ENCODE measurements around the gene BBS5.

BBS5 gene

GRCh38 chr2:169480079-169480465 lies 778 bp downstream of the BBS5 start:
- Histone ChIP-seq H3K36me3 (ENCODE audit: control insufficient read depth in 5 of 5, insufficient read depth in 5 of 5, low read length in 5 of 5) (peaks cover 5 to 25% (median 16%) of the 10 kb centered on the region in 5 donors), H3K9me3 (ENCODE audit: control insufficient read depth in 5 of 5, low read length in 5 of 5) (no peaks in the 10 kb centered on the region), H3K27ac (ENCODE audit: low read depth, low read length) (peak overlapping the region; percentile 47), H3K9ac (ENCODE audit: low read length in 5 of 5) (peak overlapping the region; percentile 16 to 94 (median 83)), H3K27me3 (ENCODE audit: control insufficient read depth in 5 of 5, insufficient read depth in 4 of 5, low read length in 5 of 5) (no peaks in the 10 kb centered on the region), H3K4me3 (ENCODE audit: low read depth in 1 of 5, low read length in 5 of 5) (peak overlapping the region; percentile 85 to 94 (median 93)), H3K4me1 (ENCODE audit: control insufficient read depth in 5 of 5, insufficient read depth in 5 of 5, low read length in 5 of 5) (peaks cover 6 to 27% (median 23%) of the 10 kb centered on the region in 5 donors)

DNA sequence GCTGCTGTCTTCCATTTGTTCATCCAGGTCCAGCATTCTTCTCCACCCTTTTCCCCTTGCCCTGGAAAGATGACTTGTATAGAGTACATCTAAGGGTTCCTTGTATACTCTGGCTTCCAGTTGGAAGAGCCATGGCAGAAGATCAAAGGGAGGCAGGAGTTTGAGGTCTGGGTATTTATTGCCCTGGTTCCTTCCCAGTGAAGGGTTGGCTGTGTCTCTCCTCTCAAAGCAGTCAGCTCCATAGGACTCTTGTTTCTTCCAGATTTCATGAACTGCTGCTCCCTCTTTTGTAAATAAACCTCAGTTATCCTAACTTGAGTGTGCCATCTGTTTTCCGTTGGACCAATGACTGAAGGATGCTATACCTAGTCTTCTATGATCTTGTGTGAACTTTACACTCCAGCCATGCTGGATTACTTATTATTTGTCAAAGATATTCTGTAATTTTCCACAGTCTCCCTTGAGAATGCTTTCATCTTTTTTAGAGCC lies 6.4 kb downstream of the BBS5 start:
- H3K9me3 ChIP-seq (ENCODE audit: control insufficient read depth in 5 of 5, low read length in 5 of 5), result no peaks in the 10 kb centered on the region
- no peak overlapping the region for H3K27ac ChIP-seq (ENCODE audit: low read depth, low read length)
- no peak overlapping the region for H3K4me3 ChIP-seq (ENCODE audit: low read depth in 1 of 5, low read length in 5 of 5)
- no peaks in the 10 kb centered on the region for H3K27me3 ChIP-seq (ENCODE audit: control insufficient read depth in 5 of 5, insufficient read depth in 4 of 5, low read length in 5 of 5)
- peaks cover 7 to 44% (median 33%) of the 10 kb centered on the region in 5 donors for H3K36me3 ChIP-seq (ENCODE audit: control insufficient read depth in 5 of 5, insufficient read depth in 5 of 5, low read length in 5 of 5)
- no peak overlapping the region for H3K9ac ChIP-seq (ENCODE audit: low read length in 5 of 5)
- H3K4me1 ChIP-seq (ENCODE audit: control insufficient read depth in 5 of 5, insufficient read depth in 5 of 5, low read length in 5 of 5), result no peaks in the 10 kb centered on the region

- no peaks in the 10 kb centered on the region for H3K27me3 ChIP-seq (ENCODE audit: control insufficient read depth in 5 of 5, insufficient read depth in 4 of 5, low read length in 5 of 5)
- H3K9ac ChIP-seq (ENCODE audit: low read length in 5 of 5), result no peak overlapping the region
- H3K4me1 ChIP-seq (ENCODE audit: control insufficient read depth in 5 of 5, insufficient read depth in 5 of 5, low read length in 5 of 5), result no peaks in the 10 kb centered on the region
- no peaks in the 10 kb centered on the region for H3K9me3 ChIP-seq (ENCODE audit: control insufficient read depth in 5 of 5, low read length in 5 of 5)
- no peak overlapping the region for H3K4me3 ChIP-seq (ENCODE audit: low read depth in 1 of 5, low read length in 5 of 5)
- peaks cover 7 to 47% (median 33%) of the 10 kb centered on the region in 5 donors for H3K36me3 ChIP-seq (ENCODE audit: control insufficient read depth in 5 of 5, insufficient read depth in 5 of 5, low read length in 5 of 5)
- H3K27ac ChIP-seq (ENCODE audit: low read depth, low read length), result no peak overlapping the region
These were observed 7.2 kb downstream of the BBS5 start for GRCh38 chr2:169486487-169486886.

- Histone ChIP-seq H3K27ac (ENCODE audit: low read depth, low read length) (no peak overlapping the region), H3K9me3 (ENCODE audit: control insufficient read depth in 5 of 5, low read length in 5 of 5) (no peaks in the 10 kb centered on the region), H3K9ac (ENCODE audit: low read length in 5 of 5) (no peak overlapping the region), H3K4me1 (ENCODE audit: control insufficient read depth in 5 of 5, insufficient read depth in 5 of 5, low read length in 5 of 5) (no peaks in the 10 kb centered on the region), H3K4me3 (ENCODE audit: low read depth in 1 of 5, low read length in 5 of 5) (no peak overlapping the region), H3K27me3 (ENCODE audit: control insufficient read depth in 5 of 5, insufficient read depth in 4 of 5, low read length in 5 of 5) (no peaks in the 10 kb centered on the region), H3K36me3 (ENCODE audit: control insufficient read depth in 5 of 5, insufficient read depth in 5 of 5, low read length in 5 of 5) (peaks cover 4 to 28% (median 21%) of the 10 kb centered on the region in 5 donors)
These were observed 11.5 kb downstream of the BBS5 start for GRCh38 chr2:169490834-169491233.

- Histone ChIP-seq H3K4me3 (ENCODE audit: low read depth in 1 of 5, low read length in 5 of 5) (no peak overlapping the region), H3K9me3 (ENCODE audit: control insufficient read depth in 5 of 5, low read length in 5 of 5) (no peaks in the 10 kb centered on the region), H3K27me3 (ENCODE audit: control insufficient read depth in 5 of 5, insufficient read depth in 4 of 5, low read length in 5 of 5) (no peaks in the 10 kb centered on the region), H3K27ac (ENCODE audit: low read depth, low read length) (no peak overlapping the region), H3K4me1 (ENCODE audit: control insufficient read depth in 5 of 5, insufficient read depth in 5 of 5, low read length in 5 of 5) (no peaks in the 10 kb centered on the region), H3K36me3 (ENCODE audit: control insufficient read depth in 5 of 5, insufficient read depth in 5 of 5, low read length in 5 of 5) (peaks cover 4 to 25% (median 20%) of the 10 kb centered on the region in 5 donors), H3K9ac (ENCODE audit: low read length in 5 of 5) (no peak overlapping the region)
These were observed 12.1 kb downstream of the BBS5 start for GRCh38 chr2:169491378-169491777.

- H3K4me1 ChIP-seq (ENCODE audit: control insufficient read depth in 5 of 5, insufficient read depth in 5 of 5, low read length in 5 of 5), result no peaks in the 10 kb centered on the region
- no peak overlapping the region for H3K4me3 ChIP-seq (ENCODE audit: low read depth in 1 of 5, low read length in 5 of 5)
- no peak overlapping the region for H3K9ac ChIP-seq (ENCODE audit: low read length in 5 of 5)
- no peak overlapping the region for H3K27ac ChIP-seq (ENCODE audit: low read depth, low read length)
- H3K36me3 ChIP-seq (ENCODE audit: control insufficient read depth in 5 of 5, insufficient read depth in 5 of 5, low read length in 5 of 5), result peaks cover 4 to 23% (median 20%) of the 10 kb centered on the region in 5 donors
- no peaks in the 10 kb centered on the region for H3K27me3 ChIP-seq (ENCODE audit: control insufficient read depth in 5 of 5, insufficient read depth in 4 of 5, low read length in 5 of 5)
- H3K9me3 ChIP-seq (ENCODE audit: control insufficient read depth in 5 of 5, low read length in 5 of 5), result no peaks in the 10 kb centered on the region
These were observed 14.1 kb downstream of the BBS5 start for GRCh38 chr2:169493360-169493759.

GRCh38 chr2:169495310-169495928 lies 16.1 kb downstream of the BBS5 start:
- no peaks in the 10 kb centered on the region for H3K9me3 ChIP-seq (ENCODE audit: control insufficient read depth in 5 of 5, low read length in 5 of 5)
- H3K4me1 ChIP-seq (ENCODE audit: control insufficient read depth in 5 of 5, insufficient read depth in 5 of 5, low read length in 5 of 5), result no peaks in the 10 kb centered on the region
- H3K27me3 ChIP-seq (ENCODE audit: control insufficient read depth in 5 of 5, insufficient read depth in 4 of 5, low read length in 5 of 5), result no peaks in the 10 kb centered on the region
- peaks cover 14 to 31% (median 22%) of the 10 kb centered on the region in 5 donors for H3K36me3 ChIP-seq (ENCODE audit: control insufficient read depth in 5 of 5, insufficient read depth in 5 of 5, low read length in 5 of 5)
- H3K4me3 ChIP-seq (ENCODE audit: low read depth in 1 of 5, low read length in 5 of 5), result no peak overlapping the region
- no peak overlapping the region for H3K9ac ChIP-seq (ENCODE audit: low read length in 5 of 5)
- H3K27ac ChIP-seq (ENCODE audit: low read depth, low read length), result no peak overlapping the region

DNA sequence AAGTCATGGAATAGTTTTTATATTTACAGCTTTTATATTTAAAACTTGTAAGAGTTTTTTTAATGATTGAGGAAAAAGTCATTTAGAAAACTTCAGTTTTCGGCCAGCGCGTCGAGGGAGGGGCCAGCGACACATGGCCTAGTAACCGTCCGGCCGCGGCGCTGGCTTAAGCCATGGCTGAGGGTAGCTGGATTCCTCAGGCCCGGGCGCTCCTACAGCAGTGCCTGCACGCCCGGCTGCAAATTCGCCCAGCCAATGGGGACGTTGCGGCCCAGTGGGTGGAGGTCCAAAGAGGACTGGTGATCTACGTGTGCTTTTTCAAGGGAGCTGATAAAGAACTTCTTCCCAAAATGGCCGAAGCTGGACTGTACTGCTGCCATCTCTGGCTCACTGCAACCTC lies 25.4 kb downstream of the BBS5 start:
- Histone ChIP-seq H3K4me1 (ENCODE audit: control insufficient read depth in 5 of 5, insufficient read depth in 5 of 5, low read length in 5 of 5) (no peaks in the 10 kb centered on the region), H3K9ac (ENCODE audit: low read length in 5 of 5) (no peak overlapping the region), H3K9me3 (ENCODE audit: control insufficient read depth in 5 of 5, low read length in 5 of 5) (no peaks in the 10 kb centered on the region), H3K36me3 (ENCODE audit: control insufficient read depth in 5 of 5, insufficient read depth in 5 of 5, low read length in 5 of 5) (peaks cover 14 to 33% (median 25%) of the 10 kb centered on the region in 5 donors), H3K27ac (ENCODE audit: low read depth, low read length) (no peak overlapping the region), H3K27me3 (ENCODE audit: control insufficient read depth in 5 of 5, insufficient read depth in 4 of 5, low read length in 5 of 5) (no peaks in the 10 kb centered on the region), H3K4me3 (ENCODE audit: low read depth in 1 of 5, low read length in 5 of 5) (no peak overlapping the region)

DNA sequence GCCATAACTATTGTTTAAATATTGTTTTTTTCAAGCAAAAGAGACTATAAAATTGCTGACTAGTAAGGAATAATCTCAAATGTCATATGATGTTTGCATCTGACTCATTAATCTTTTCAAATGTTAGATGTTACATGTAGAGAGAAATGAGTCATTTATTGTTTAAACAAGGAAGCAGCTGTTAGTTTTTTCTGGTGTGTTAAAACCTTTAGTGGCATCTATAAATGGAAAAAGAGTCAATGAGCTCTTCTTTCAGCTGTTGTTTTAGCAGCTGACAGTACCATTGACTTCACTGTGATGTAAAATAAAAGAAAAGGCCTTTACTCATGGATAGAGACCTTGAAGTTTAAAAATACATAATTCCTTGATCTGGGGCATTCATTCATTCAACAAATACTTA lies 28.4 kb downstream of the BBS5 start:
- no peaks in the 10 kb centered on the region for H3K4me1 ChIP-seq (ENCODE audit: control insufficient read depth in 5 of 5, insufficient read depth in 5 of 5, low read length in 5 of 5)
- peaks cover 0 to 16% (median 6%) of the 10 kb centered on the region in 5 donors for H3K36me3 ChIP-seq (ENCODE audit: control insufficient read depth in 5 of 5, insufficient read depth in 5 of 5, low read length in 5 of 5)
- H3K27me3 ChIP-seq (ENCODE audit: control insufficient read depth in 5 of 5, insufficient read depth in 4 of 5, low read length in 5 of 5), result no peaks in the 10 kb centered on the region
- H3K9ac ChIP-seq (ENCODE audit: low read length in 5 of 5), result no peak overlapping the region
- no peak overlapping the region for H3K4me3 ChIP-seq (ENCODE audit: low read depth in 1 of 5, low read length in 5 of 5)
- no peak overlapping the region for H3K27ac ChIP-seq (ENCODE audit: low read depth, low read length)
- H3K9me3 ChIP-seq (ENCODE audit: control insufficient read depth in 5 of 5, low read length in 5 of 5), result no peaks in the 10 kb centered on the region

DNA sequence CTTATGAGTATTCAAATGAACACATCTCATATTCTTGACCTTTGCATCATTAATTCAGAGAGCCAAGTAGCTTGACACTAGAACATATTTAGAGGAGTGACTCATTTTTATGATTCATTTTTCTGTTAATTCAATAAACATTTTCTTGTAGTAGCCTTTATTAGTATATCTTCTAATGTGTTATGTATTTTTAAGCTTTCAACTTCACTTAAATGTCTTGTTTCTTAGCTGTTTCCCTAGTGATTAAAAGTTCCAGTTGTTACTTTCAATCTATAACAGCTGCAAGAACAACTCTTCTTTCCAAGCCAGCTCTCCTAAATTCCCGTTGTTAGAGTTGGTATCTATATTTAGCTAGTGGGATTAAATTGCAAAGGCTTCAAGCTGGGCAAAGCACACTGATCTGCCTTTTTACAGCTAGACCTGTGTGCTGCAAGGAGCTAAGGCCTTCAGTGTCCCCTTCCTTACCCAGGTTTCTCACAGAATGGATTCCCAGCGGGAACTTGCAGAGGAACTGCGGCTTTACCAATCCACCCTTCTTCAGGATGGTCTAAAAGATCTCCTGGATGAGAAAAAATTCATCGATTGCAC lies 30.1 kb downstream of the BBS5 start, which contains the start of gene KLHL41:
TSS of gene KLHL41 (plus strand) at position 405 of the 588 bp plus-strand sequence. CDS start at position 482, 77 bp downstream.
- peaks cover 0 to 5% (median under 1%) of the 10 kb centered on the region in 5 donors for H3K36me3 ChIP-seq (ENCODE audit: control insufficient read depth in 5 of 5, insufficient read depth in 5 of 5, low read length in 5 of 5)
- H3K27me3 ChIP-seq (ENCODE audit: control insufficient read depth in 5 of 5, insufficient read depth in 4 of 5, low read length in 5 of 5), result no peaks in the 10 kb centered on the region
- H3K9ac ChIP-seq (ENCODE audit: low read length in 5 of 5), result no peak within 1 kb of the TSS
- H3K9me3 ChIP-seq (ENCODE audit: control insufficient read depth in 5 of 5, low read length in 5 of 5), result no peaks in the 10 kb centered on the region
- peak within 1 kb of the TSS; percentile 13 for H3K27ac ChIP-seq (ENCODE audit: low read depth, low read length)
- H3K4me3 ChIP-seq (ENCODE audit: low read depth in 1 of 5, low read length in 5 of 5), result no peak within 1 kb of the TSS
- H3K4me1 ChIP-seq (ENCODE audit: control insufficient read depth in 5 of 5, insufficient read depth in 5 of 5, low read length in 5 of 5), result no peaks in the 10 kb centered on the region
